Kidney tubule cell (primary cell): ENCODE results near the gene KCTD8.
A peak's percentile ranks its signal among the peaks of the same experiment; 100 is the strongest.

Experiments
- DNase-seq: peaks from one replicate; pipeline ENCODE4 v3.0.0-alpha.2; 2018; ENCODE audit warnings: low spot score

KCTD8 gene

GRCh38 chr4:44448521-44449461, at the start of gene KCTD8:
Gene KCTD8, minus strand, starts transcription at chr4:44448809.
- peak; percentile 88 for DNase-seq

- no peak for DNase-seq
These were observed 46.4 kb upstream of the KCTD8 start for GRCh38 chr4:44494810-44495701.

DNA sequence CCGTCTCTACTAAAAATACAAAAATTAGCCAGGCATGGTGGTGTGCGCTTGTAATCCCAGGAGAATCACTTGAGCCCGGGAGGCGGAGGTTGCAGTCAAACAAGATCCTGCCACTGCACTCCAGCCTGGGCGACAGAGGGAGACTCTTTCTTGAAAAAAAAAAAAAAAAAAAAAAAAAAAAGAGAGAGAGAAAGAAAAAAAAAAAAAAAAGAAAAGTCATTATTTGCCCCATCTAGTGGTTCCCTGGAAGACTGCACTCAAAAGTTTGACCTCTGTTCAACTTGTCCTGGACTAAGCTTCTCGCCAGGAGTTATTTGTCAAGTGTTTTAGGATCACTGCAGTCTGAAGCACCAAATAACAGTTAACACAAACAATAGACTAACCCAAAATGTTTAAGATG, 45.3 kb upstream of the KCTD8 start:
- peak; percentile 8 for DNase-seq

DNA sequence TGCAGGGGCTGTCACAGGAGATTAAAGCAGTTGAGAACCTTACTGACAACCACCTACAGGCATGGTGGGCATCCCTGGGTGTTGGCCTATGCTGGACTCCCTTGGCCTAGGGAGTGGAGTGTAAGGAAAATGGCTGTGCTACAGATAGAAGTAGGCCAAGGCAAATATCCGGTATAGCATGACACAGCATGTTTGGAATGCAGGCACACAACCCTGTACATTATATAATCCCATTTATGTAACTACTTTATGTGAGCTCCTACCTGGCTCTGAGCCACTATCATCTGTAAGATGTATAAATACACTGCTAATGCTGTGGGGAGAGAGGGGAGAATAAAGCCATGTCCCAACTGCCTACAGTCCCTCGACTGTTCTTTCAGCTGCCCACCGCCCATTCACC, 38.7 kb upstream of the KCTD8 start:
- DNase-seq = no peak

DNA sequence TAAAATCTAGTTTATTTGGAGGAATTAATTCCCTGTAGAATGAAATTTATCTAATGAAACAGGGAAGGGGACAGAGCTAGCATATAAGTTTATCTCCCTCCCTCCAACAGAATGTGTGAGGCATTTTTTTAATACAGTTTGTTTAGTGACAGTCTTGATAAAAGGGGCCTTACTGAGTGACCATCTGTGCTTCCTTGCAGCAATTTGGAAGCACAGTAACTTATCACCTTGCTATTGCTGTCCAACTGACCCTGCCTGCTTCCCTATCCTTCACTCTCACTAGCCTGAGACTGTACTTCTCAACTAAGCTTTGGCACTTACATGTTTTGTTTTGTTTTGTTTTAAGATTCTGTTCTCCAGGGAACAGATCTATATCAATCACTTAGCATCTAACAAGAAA, 31.1 kb upstream of the KCTD8 start:
- no peak for DNase-seq

DNA sequence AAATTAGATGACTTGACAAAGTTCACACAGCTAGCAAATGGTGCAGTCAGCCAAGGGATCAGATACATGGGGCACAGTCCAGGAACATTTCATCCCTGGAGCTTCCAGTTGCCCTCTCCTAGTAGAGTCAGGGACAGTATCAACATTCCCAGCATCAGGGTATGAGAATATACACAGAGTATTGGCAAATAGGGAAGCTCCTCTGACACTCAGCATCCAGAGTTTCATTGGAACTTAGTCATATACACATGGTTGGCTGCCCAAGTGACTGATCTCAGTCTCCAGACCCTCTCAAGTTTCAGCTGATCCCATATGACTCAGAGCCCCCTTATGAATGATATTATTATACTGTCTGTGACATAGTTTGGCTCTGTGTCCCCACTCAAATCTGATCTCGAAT, 13.7 kb upstream of the KCTD8 start:
- peak; percentile 67 for DNase-seq

GRCh38 chr4:44447563-44448504, 775 bp downstream of the KCTD8 start:
- DNase-seq = peak; percentile 30

DNA sequence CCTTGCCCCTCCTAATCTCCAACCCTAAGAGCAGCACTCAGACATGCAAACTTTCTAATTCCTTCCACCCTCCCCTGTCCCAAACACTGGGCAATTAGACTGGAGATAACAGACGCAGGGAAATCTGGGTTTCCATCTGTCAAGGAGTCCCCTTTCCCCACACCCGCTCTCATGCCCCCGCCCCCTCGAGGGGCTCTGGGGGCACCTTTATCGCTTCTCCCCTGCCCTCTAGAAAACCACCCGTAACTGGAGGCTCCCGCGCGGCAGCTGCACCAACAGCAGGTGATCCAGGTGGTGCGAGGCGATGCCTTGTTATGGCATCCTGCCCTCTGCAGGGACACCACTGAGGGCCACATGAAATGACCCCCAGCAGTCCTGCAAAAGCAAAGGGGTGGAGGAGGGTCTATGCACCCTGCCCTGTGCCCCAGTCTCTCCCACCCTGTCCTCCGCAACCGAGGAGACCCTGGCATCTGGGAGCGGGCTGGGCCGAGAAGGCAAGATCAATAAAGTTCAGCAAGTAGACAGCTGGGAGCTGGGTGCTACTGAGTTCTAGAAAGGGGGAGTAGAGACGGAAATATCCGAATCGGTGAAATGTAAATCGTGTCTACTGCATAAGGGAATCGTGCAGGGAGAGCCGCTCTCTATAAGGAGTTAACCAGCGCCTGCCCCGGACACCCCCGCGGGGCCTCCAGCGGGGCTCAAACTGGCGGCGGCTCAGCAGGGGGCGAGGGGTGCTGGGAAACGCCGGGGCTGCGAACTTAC, 1.6 kb downstream of the KCTD8 start:
- no peak for DNase-seq

- DNase-seq = no peak
These were observed 2.4 kb downstream of the KCTD8 start for GRCh38 chr4:44446191-44446590.

- DNase-seq = no peak
These were observed 9.9 kb downstream of the KCTD8 start for GRCh38 chr4:44438687-44439086.

DNA sequence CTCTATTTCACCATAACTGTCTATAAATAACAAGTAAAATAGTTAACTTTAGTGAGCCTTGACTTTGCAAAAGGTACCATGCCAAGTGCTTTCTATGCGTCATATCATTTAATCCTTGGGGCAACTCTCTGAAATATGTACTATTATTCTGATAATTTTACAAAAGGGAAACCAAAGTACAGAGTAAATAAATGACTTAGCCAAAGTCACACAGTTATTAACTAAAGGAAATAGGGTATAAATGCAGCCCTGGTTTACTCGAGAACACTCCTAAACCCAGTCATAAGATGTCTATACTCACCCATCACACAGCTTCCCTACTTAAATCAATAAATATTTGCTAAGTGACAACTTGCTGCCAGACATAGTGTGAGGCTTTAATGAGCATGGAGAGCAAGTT, 14.4 kb downstream of the KCTD8 start:
- DNase-seq = no peak

DNA sequence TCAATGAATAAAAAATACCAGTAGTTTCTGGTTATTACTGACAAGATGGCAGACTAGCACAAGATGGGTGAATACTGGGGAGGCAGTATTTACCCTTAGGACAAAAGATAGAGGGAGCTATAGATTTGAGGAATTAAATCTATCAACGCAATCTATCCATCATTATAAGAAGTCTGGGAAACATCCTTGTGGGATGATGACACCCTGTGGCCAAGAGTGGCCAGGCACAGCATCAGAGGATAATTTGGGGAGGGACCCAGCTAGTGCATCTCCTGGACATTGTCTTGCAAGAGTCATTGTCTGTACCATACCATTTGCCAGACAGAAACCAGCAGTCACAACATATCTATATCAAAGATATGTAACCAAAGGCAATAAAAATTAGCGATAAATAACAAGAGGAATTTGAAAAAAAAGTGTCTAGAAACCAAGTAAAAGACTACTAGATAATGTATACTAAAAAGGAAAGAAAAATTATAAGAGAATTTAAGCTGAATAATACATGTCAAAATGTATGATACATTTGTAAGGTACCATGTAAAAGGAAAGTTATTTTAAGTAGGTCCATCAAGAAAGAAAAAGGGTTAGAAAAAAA, 22.9 kb downstream of the KCTD8 start:
- peak; percentile 8 for DNase-seq

GRCh38 chr4:44422912-44423311, 25.7 kb downstream of the KCTD8 start:
- no peak for DNase-seq

DNA sequence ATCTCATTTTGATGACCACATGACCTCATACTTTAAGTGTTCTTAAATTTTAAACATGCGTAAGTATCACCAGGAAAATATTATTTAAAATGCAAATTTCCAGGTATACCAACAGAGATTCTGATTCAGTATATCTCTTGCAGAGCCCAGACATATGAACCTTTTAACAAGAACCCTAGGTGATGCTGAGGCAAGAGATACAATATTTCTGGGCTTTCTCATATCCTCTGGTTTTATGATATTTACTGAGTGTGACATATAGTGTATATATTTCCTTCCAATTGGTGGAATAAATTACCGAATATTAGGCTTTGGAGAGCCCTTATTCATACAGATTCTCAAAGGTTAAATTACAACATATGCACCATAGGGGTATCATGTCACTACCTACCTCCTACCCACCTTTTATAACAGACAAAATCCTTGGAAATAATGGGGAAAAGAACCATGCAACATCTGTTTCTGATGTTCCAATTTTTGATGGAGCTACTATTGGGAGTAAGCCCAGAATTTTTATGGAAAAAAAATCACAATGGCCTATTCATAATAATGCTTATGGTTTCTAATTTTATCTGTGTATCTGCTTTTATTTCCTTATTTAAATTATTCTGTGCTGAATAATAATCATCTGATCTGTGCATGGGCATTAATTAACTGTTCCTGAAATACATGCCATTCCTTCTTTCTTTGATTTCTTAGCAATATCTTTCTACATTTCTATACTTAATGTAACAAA, 27.1 kb downstream of the KCTD8 start:
- no peak for DNase-seq

GRCh38 chr4:44415251-44415650, 33.4 kb downstream of the KCTD8 start:
- no peak for DNase-seq

DNA sequence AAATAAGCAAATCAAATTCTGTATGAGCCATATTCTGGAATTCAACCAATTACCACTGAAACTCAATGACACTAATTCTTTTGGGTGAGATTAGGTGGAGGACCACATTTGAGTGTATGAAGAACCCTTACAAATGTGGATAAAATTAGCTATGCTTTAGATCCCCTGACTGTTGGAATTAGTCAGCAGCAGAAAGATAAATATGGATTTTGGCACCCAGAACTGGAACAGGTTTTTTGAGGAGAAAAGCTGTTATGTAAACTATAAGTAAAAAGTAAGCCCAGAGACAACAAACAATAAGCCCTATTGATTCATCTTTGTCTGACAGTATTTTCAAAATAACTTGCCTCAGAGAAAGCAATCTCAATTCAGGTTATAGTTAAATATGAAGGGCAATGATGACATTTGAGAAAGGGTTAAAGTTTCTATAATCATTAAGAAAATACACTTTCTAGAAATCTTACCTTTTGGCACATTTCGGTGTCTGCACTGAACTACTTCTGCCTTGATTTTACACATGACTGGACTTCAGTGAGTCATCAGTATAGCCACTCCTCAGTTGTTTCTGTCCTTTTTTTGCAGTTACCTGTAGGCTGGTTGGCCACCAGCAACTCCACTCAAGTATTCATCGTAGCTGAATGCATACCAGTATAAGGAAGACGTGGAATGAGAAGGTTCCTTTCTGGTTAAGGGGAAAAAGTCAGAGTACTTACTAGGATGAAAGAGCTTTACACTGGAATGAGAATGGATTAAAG, 80.0 kb downstream of the KCTD8 start:
- peak; percentile 46 for DNase-seq

DNA sequence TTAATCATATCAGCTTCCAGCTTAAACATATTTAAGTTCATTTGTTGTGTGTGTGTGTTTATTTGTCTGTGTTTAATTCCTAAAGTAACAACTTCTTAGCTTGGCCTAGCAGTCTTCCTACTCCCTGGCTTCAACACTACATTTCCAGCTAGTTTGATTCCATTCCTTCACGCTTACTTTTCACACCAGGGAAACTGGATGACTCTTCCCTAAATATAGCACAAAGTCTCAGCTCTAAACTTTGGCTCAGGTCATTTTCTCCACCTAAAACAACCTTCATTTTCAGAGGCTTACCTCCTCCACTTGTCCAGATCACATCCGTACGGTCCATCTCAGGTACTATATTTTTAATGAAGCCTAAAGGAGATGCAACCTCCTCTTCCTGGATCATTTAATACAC, 94.4 kb downstream of the KCTD8 start:
- no peak for DNase-seq

DNA sequence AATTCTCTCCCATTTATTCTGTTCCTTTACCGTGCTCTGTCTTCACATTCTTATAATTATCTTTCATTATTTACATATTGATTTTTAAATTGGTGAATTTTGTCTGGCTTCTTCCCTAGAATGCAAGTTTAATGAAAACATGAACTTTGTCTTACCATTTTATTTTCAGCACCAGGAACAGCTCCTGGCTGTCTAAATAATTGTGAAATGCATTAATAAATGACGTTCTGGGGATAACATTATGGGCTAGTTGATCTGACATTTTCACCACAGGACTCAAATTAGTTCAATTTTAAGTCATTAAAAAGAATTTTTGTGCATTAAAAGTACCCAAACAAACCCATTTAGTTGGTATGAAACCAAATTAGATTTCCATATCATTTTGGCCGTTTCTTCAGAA, 97.5 kb downstream of the KCTD8 start:
- DNase-seq = no peak

DNA sequence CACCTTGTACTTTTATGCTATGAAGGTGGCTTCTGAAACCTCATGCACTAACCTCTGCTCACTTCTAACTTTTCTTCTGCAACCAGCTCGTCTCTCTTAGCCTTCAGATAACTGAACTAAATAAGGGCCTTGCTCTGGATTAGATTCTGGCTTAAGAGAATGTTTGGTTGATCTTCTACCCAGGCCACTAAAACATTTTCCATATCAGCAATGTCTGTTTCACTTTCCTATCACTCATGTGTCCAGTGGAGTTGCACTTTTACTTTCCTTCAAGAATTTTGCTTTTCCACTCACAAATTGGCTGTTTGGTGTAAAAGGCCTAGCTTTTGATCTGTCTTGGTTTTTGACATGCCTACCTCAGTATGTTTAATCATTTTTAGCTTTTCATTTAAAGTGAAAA, 105.8 kb downstream of the KCTD8 start:
- DNase-seq = no peak
